ENCODE results near the gene EML4.

DNA sequence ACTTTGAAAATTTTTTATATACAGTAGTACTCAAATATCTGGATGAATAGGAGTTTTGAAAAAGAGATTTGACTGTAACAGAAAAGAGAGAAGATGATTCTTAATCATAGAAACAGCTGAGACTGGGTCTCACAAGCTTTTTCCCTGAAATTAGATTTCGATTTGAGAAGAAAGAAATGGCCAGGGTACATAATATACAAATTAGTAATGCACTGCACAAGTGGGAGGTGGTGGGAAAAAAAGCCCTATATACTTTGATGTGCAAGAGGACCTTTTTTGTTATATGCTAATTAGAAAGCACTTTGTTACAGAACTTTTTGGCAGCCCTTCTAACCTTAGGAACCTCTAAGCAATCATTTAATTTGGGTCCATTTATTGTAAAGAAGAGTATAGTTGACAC lies 62.9 kb downstream of the EML4 start:
- TF ChIP-seq CTCF (IDR thresholded peaks at IDR 0.05; ENCODE audit: insufficient read depth, low read length), result no peak
- TF ChIP-seq, protein P1, sequence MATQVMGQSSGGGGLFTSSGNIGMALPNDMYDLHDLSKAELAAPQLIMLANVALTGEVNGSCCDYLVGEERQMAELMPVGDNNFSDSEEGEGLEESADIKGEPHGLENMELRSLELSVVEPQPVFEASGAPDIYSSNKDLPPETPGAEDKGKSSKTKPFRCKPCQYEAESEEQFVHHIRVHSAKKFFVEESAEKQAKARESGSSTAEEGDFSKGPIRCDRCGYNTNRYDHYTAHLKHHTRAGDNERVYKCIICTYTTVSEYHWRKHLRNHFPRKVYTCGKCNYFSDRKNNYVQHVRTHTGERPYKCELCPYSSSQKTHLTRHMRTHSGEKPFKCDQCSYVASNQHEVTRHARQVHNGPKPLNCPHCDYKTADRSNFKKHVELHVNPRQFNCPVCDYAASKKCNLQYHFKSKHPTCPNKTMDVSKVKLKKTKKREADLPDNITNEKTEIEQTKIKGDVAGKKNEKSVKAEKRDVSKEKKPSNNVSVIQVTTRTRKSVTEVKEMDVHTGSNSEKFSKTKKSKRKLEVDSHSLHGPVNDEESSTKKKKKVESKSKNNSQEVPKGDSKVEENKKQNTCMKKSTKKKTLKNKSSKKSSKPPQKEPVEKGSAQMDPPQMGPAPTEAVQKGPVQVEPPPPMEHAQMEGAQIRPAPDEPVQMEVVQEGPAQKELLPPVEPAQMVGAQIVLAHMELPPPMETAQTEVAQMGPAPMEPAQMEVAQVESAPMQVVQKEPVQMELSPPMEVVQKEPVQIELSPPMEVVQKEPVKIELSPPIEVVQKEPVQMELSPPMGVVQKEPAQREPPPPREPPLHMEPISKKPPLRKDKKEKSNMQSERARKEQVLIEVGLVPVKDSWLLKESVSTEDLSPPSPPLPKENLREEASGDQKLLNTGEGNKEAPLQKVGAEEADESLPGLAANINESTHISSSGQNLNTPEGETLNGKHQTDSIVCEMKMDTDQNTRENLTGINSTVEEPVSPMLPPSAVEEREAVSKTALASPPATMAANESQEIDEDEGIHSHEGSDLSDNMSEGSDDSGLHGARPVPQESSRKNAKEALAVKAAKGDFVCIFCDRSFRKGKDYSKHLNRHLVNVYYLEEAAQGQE (IDR thresholded peaks at IDR 0.05; ENCODE audit: insufficient replicate concordance, low read depth), result no peak
